GM12878 (cell line): ENCODE data around the gene DIS3L2. TPM values are rescaled to one million over a fixed set of nuclear protein-coding genes. Genes with fewer than 3 reads are reported as not detected.
A peak's percentile ranks its signal among the peaks of the same experiment; 100 is the strongest.

Source experiments
- ATAC-seq: fragments of 200-7000 bp; cut with Tn5 transposase; 3 replicates; pipeline ENCODE4 v1.9.1; 2020; ENCODE audit warnings: mild to moderate bottlenecking, moderate library complexity
- BruUV-seq: library from RNA; stranded (reverse); fragments of 400-500 nt; replicated peaks from 2 replicates; lab custom pipeline; 2021; lab: Mats Ljungman, UMichigan
- CTCF ChIA-PET: fragments of 300-600 bp; sonication (Branson Sonifier 250); formaldehyde crosslinking; extraction: SDS; loops from one replicate; lab custom pipeline; 2021; ENCODE audit warnings: inconsistent platforms; lab: Yijun Ruan, JAX
- POLR2A ChIA-PET: fragments of 350-600 bp; formaldehyde crosslinking; extraction: SDS; loops from one replicate; lab custom pipeline; 2021; ENCODE audit warnings: inconsistent platforms; lab: Charles Lee
- RAD21 ChIA-PET: fragments of 300-600 bp; sonication (Branson Sonifier 250); formaldehyde crosslinking; loops from one replicate; lab custom pipeline; 2023; ENCODE audit warnings: antibody characterized with exemption; ENCODE audit not compliant: unreplicated experiment; lab: Charles Lee
- SMC1A ChIA-PET: fragments of 300-600 bp; sonication (Branson Sonifier 250); formaldehyde crosslinking; loops from one replicate; lab custom pipeline; 2023; ENCODE audit not compliant: unreplicated experiment, uncharacterized antibody; lab: Charles Lee
- DNase-seq: peaks from one replicate; pipeline ENCODE4 v3.0.0-alpha.2; 2011; ENCODE audit warnings: low read depth, low spot score
- FAIRE-seq: peaks from 3 replicates; lab custom pipeline; 2011; peaks lifted over from hg19 to GRCh38; lab: Jason Lieb, UNC
- H2AFZ ChIP-seq: 2 replicates; pipeline ENCODE4 v1.6.0; 2011; ENCODE audit warnings: low read depth, low read length, control low read depth; ENCODE audit not compliant: control insufficient read depth
- H3K27ac ChIP-seq: 2 replicates; pipeline ENCODE4 v1.5.1; 2011; ENCODE audit warnings: control low read depth; ENCODE audit not compliant: control insufficient read depth, insufficient read depth
- H3K27me3 ChIP-seq, 2 experiments: replicated peaks in 1 of 2; 2 replicates each; pipeline versions ENCODE4 v1.6.0 to v1.6.1; 2011; ENCODE audit warnings: low read length in 1 of 2; ENCODE audit not compliant: control insufficient read depth in 2 of 2, insufficient read depth in 2 of 2
- H3K36me3 ChIP-seq, 2 experiments: 2 replicates each; pipeline ENCODE4 v1.5.1; 2011; ENCODE audit warnings: low read length in 1 of 2; ENCODE audit not compliant: control insufficient read depth in 2 of 2, insufficient read depth in 2 of 2
- H3K4me1 ChIP-seq: 2 replicates; pipeline ENCODE4 v1.6.1; 2011; ENCODE audit warnings: mild to moderate bottlenecking, low read length, moderate library complexity, mixed read lengths; ENCODE audit not compliant: control insufficient read depth, insufficient read depth
- H3K4me2 ChIP-seq: 2 replicates; pipeline ENCODE4 v1.6.0; 2011; ENCODE audit warnings: control low read depth; ENCODE audit not compliant: control insufficient read depth, insufficient read depth
- H3K4me3 ChIP-seq: fragments of 200-600 bp; sonication (generic); 2 replicates; pipeline ENCODE4 v1.5.1; 2016
- H3K79me2 ChIP-seq: 2 replicates; pipeline ENCODE4 v1.6.0; 2011; ENCODE audit warnings: low read length; ENCODE audit not compliant: control insufficient read depth, insufficient read depth
- H3K9ac ChIP-seq: 2 replicates; pipeline ENCODE4 v1.8.0; 2011; ENCODE audit warnings: low read length, control low read depth, mixed read lengths; ENCODE audit not compliant: control insufficient read depth, insufficient read depth
- H3K9me3 ChIP-seq: replicated peaks from 3 replicates; pipeline ENCODE4 v1.5.1; 2011; ENCODE audit warnings: mild to moderate bottlenecking, low read length; ENCODE audit not compliant: control insufficient read depth, insufficient read depth
- H4K20me1 ChIP-seq: 2 replicates; pipeline ENCODE4 v1.6.0; 2011; ENCODE audit not compliant: control insufficient read depth, insufficient read depth
- CEBPB ChIP-seq, 2 experiments: fragments of 150-350 bp in 1 of 2; IDR thresholded peaks; 2 replicates each; pipeline ENCODE4 v1.6.1; 2012 to 2014; ENCODE audit warnings: low read depth in 2 of 2, low read length in 2 of 2, borderline replicate concordance in 1 of 2, inconsistent platforms in 1 of 2
- EED ChIP-seq: sonication (generic); IDR thresholded peaks from 2 replicates; pipeline ENCODE4 v1.6.1; 2016; ENCODE audit warnings: antibody characterized with exemption, low read depth
- IKZF2 ChIP-seq, 2 experiments: fragments of 450-650 bp; IDR thresholded peaks; 2 replicates each; pipeline ENCODE4 v1.6.1; 2017; ENCODE audit warnings: mild to moderate bottlenecking in 2 of 2, moderate library complexity in 2 of 2
- RELA ChIP-seq: fragments of 450-650 bp; IDR thresholded peaks from 2 replicates; pipeline ENCODE4 v1.8.0; 2014; ENCODE audit warnings: borderline replicate concordance; ENCODE audit not compliant: partially characterized antibody
- SMC3 ChIP-seq: IDR thresholded peaks from 2 replicates; pipeline ENCODE4 v1.6.1; 2011; ENCODE audit warnings: low read length, improper control_type of control experiment, borderline replicate concordance
- STAT1 ChIP-seq: fragments of 450-650 bp; conservative IDR thresholded peaks from 2 replicates; pipeline ENCODE4 v1.6.1; 2014; ENCODE audit warnings: antibody characterized with exemption, mild to moderate bottlenecking
- TCF12 ChIP-seq: IDR thresholded peaks from 2 replicates; pipeline ENCODE4 v1.6.1; 2011; ENCODE audit warnings: low read depth, mild to moderate bottlenecking, low read length
- WGBS: methylation state at CpG from one replicate; pipeline ENCODE4 v1.1.6; 2016; ENCODE audit warnings: low lambda C conversion rate; ENCODE audit not compliant: insufficient replicate concordance, insufficient coverage; ENCODE audit errors: missing lambda C conversion rate; 5-methylcytosine and 5-hydroxymethylcytosine counted together
- in situ Hi-C: fragments of 300-500 bp; cut with MboI; formaldehyde crosslinking; loops from 9 replicates; pipeline ENCODE4 v1.14.3; 2018; ENCODE audit warnings: mixed read lengths
- intact Hi-C: fragments of 100-400 bp; cut with micrococcal nuclease; formaldehyde crosslinking; loops from one replicate; pipeline ENCODE4 v1.14.2; 2022; ENCODE audit not compliant: unreplicated experiment
- polyA plus RNA-seq, 11 experiments: library from polyadenylated mRNA; depleted of rRNA in 4 of 11; unstranded in 6 of 11; stranded (reverse) in 5 of 11; fragments of >200 nt; fragmentation: Nextera tagmentation in 4 of 11; fragmentation: Illumina TruSeq in 1 of 11; extraction: Ambion mirVana in 4 of 11; extraction: Trizol in 1 of 11; gene quantifications; 1 replicate in 1 of 11; 2 replicates in 10 of 11; pipeline versions ENCODE4 v1.2.1 to v1.2.3, GENCODE V29; 2011 to 2016; ENCODE audit warnings: inconsistent platforms in 2 of 11, missing spikeins in 2 of 11, low read depth in 1 of 11
- total RNA-seq, 4 experiments: library from RNA; depleted of rRNA in 3 of 4; stranded (reverse); fragments of >200 nt in 3 of 4; fragmentation: Illumina TruSeq in 1 of 4; extraction: Trizol in 1 of 4; gene quantifications; 2 replicates each; pipeline versions ENCODE4 v1.2.1 to v1.2.3, GENCODE V29; 2013 to 2021
- TF ChIP-seq, protein P1 (sequence below): IDR thresholded peaks from 2 replicates; pipeline ENCODE4 v1.6.1; 2012; ENCODE audit warnings: mild to moderate bottlenecking, low read depth, low read length
- TF ChIP-seq, protein P2 (sequence below): fragments of 450-650 bp; IDR thresholded peaks from 2 replicates; pipeline ENCODE4 v1.6.1; 2014; ENCODE audit warnings: mild to moderate bottlenecking

DIS3L2 gene
- total and polyA plus RNA-seq, 10 of the 15 experiments (the other 5 are each of a cell fraction or from before 2014, with no cell fraction given), result 3.5 to 27.1 (median 16.0) TPM

DNA sequence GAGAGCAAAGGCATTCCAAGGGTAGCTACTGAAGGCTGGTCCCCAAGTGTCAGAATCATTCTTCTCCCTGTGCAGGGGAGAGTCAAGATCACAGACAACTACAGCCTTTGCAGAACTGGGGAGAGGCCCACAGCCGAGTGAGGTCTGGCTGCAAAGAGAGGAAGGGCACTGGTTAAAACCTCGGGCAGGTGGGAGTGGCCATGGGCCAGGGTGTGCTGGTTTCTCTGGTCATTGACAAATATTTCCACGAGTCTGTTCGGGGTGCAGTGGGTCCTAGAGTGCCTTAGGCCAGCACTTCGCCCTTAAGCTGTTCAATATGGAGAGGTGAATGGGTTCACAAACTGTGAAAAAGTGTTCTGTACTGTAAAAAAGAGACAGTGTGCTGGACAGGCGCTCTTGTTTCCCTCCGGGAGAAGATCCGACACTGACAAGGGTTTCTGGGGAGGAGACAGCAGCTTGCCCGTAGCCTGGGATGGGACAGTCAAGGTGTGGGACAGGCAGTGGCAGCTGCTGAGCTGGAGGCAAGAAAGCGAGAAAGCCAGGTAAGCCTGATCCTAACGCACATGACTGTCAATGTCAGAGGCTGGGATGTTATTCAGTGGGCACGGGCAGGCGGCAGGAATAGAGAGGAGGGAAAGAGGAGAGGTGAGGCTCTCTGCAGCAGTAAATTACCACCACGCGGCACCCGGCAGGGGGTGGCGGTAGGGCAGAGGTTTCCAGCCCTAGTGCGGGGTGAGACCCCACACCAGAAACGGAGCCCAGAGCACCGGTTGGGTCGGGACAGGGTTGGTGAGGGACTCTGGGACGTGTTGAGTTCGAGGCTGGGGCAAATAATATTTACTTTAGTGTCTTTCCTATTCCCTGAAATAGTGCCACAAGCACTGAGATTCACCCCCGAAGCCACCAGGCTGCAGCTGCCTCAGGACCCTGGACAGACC, 37.3 kb upstream of the DIS3L2 start:
- SMC1A ChIA-PET, result interaction anchor here (0.5 to 3.2 kb wide), 4 partner anchors 217 to 403 kb away, joined by 3 to 11 read pairs (median 4); no protein-coding TSS in a partner anchor
- Histone ChIP-seq H3K27ac (no peak overlapping the region), H3K27me3 (peaks cover 6 to 11% of the 10 kb centered on the region in 2 experiments; a peak in 3 of 4 replicates), H2AFZ (no peak overlapping the region), H3K36me3 (no peaks in the 10 kb centered on the region), H3K9ac (no peak overlapping the region), H4K20me1 (no peaks in the 10 kb centered on the region), H3K9me3 (no peaks in the 10 kb centered on the region), H3K4me3 (no peak overlapping the region), H3K79me2 (no peaks in the 10 kb centered on the region), H3K4me2 (no peak overlapping the region), H3K4me1 (peaks cover 13% of the 10 kb centered on the region)
- ATAC-seq (no peak), DNase-seq (no peak), FAIRE-seq (no peak)
- intact Hi-C loops (loop anchor here (10.0 kb wide), 1 partner anchor 371 kb away; no protein-coding TSS in a partner anchor), in situ Hi-C loops (loop anchor here (5.0 kb wide), 1 partner anchor 218 kb away; no protein-coding TSS in a partner anchor)
- RAD21 ChIA-PET, result interaction anchor here (1.4 to 1.5 kb wide), 2 partner anchors 352 to 403 kb away, joined by 3 read pairs; no protein-coding TSS in a partner anchor
- POLR2A ChIA-PET, result no interaction called here
- no TSS peak for BruUV-seq
- CTCF ChIA-PET, result interaction anchor here (0.6 to 4.6 kb wide), 9 partner anchors 19 to 403 kb away, joined by 3 to 21 read pairs (median 4); no protein-coding TSS in a partner anchor
- 48% methylated on average over 24 of the region's 24 CpGs for WGBS
- TF ChIP-seq SMC3 (no peak), TCF12 (no peak)

DNA sequence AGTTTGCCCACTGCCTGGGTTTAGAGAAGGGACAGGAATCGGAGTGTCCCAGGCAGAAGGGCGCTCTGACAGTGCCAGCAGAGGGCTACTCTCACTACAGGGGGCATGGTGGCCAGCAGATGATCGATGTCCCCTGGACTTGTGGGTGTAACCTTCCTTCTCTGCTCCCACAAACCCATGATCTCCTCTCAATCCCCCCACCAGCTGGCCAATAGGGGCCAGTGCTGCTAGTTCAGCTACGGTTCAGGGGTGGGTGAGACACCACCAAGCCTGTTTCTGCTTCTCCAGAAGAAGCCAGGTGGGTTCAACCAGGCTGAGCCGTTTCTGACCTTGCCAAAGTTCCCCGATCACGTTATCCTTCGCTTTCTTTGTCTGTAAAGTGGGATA, 36.6 kb upstream of the DIS3L2 start:
- POLR2A ChIA-PET, result no interaction called here
- Histone ChIP-seq H3K4me3 (no peak overlapping the region), H3K79me2 (no peaks in the 10 kb centered on the region), H3K27ac (no peak overlapping the region), H3K9ac (no peak overlapping the region), H2AFZ (no peak overlapping the region; the same call in 1 of the 2 replicates), H3K27me3 (peaks cover 6 to 11% of the 10 kb centered on the region in 2 experiments; a peak in 3 of 4 replicates), H3K4me1 (peaks cover 13% of the 10 kb centered on the region), H3K9me3 (no peaks in the 10 kb centered on the region), H3K4me2 (peak overlapping the region; percentile 98), H4K20me1 (no peaks in the 10 kb centered on the region), H3K36me3 (no peaks in the 10 kb centered on the region)
- 41% methylated on average over 8 of the region's 8 CpGs for WGBS
- no peak for DNase-seq
- intact Hi-C loops, result loop anchor here (1.0 to 10.0 kb wide), 5 partner anchors 217 to 517 kb away; no protein-coding TSS in a partner anchor
- RAD21 ChIA-PET, result interaction anchor here (0.9 kb wide), 1 partner anchor 218 kb away, joined by 3 read pairs; no protein-coding TSS in a partner anchor
- FAIRE-seq, result no peak
- CTCF ChIA-PET, result interaction anchor here (1.2 to 4.6 kb wide), 6 partner anchors 214 to 402 kb away, joined by 3 to 21 read pairs (median 4); no protein-coding TSS in a partner anchor
- BruUV-seq, result no TSS peak
- ATAC-seq, result peak; percentile 5
- in situ Hi-C loops, result loop anchor here (5.0 kb wide), 1 partner anchor 217 kb away; no protein-coding TSS in a partner anchor
- SMC1A ChIA-PET, result interaction anchor here (0.9 to 3.2 kb wide), 4 partner anchors 216 to 403 kb away, joined by 3 to 11 read pairs (median 4); no protein-coding TSS in a partner anchor
- TF ChIP-seq EED (no peak), RELA (no peak), STAT1 (no peak), IKZF2 (IDR thresholded peaks at IDR 0.05) (no peak), CEBPB (IDR thresholded peaks at IDR 0.05; ENCODE audit: borderline replicate concordance in 1 of 2, low read depth in 2 of 2, low read length in 2 of 2) (no peak)
- TF ChIP-seq, protein P1, sequence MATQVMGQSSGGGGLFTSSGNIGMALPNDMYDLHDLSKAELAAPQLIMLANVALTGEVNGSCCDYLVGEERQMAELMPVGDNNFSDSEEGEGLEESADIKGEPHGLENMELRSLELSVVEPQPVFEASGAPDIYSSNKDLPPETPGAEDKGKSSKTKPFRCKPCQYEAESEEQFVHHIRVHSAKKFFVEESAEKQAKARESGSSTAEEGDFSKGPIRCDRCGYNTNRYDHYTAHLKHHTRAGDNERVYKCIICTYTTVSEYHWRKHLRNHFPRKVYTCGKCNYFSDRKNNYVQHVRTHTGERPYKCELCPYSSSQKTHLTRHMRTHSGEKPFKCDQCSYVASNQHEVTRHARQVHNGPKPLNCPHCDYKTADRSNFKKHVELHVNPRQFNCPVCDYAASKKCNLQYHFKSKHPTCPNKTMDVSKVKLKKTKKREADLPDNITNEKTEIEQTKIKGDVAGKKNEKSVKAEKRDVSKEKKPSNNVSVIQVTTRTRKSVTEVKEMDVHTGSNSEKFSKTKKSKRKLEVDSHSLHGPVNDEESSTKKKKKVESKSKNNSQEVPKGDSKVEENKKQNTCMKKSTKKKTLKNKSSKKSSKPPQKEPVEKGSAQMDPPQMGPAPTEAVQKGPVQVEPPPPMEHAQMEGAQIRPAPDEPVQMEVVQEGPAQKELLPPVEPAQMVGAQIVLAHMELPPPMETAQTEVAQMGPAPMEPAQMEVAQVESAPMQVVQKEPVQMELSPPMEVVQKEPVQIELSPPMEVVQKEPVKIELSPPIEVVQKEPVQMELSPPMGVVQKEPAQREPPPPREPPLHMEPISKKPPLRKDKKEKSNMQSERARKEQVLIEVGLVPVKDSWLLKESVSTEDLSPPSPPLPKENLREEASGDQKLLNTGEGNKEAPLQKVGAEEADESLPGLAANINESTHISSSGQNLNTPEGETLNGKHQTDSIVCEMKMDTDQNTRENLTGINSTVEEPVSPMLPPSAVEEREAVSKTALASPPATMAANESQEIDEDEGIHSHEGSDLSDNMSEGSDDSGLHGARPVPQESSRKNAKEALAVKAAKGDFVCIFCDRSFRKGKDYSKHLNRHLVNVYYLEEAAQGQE, result no peak
- TF ChIP-seq, protein P2, sequence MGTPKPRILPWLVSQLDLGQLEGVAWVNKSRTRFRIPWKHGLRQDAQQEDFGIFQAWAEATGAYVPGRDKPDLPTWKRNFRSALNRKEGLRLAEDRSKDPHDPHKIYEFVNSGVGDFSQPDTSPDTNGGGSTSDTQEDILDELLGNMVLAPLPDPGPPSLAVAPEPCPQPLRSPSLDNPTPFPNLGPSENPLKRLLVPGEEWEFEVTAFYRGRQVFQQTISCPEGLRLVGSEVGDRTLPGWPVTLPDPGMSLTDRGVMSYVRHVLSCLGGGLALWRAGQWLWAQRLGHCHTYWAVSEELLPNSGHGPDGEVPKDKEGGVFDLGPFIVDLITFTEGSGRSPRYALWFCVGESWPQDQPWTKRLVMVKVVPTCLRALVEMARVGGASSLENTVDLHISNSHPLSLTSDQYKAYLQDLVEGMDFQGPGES, result no peak
